Activated CD4-positive, alpha-beta T cell treated with anti-CD3 and anti-CD28 coated beads for 36 hours (primary cell): Measurements from ENCODE around the gene NEDD4L. TPM values are rescaled to one million over a fixed set of nuclear protein-coding genes. Genes with fewer than 3 reads are reported as not detected.

Source experiments
- ATAC-seq: fragments of 200-7000 bp; cut with Tn5 transposase; one replicate; pipeline ENCODE4 v1.10.0; 2021; ENCODE audit warnings: mild to moderate bottlenecking, moderate library complexity
- CTCF ChIA-PET: fragments of 350-600 bp; sonication (Branson Sonifier 250); formaldehyde crosslinking; loops from one replicate; lab custom pipeline; 2021; ENCODE audit warnings: antibody characterized with exemption; lab: Charles Lee
- POLR2A ChIA-PET: fragments of 350-600 bp; sonication (Branson Sonifier 250); formaldehyde crosslinking; loops from one replicate; lab custom pipeline; 2021; ENCODE audit warnings: antibody characterized with exemption, inconsistent platforms; lab: Charles Lee
- DNase-seq: peaks from one replicate; pipeline ENCODE4 v3.0.0-alpha.2; 2020
- H3K27ac Mint-ChIP-seq: one replicate; pipeline ENCODE4 v1.8.0; 2021; ENCODE audit warnings: mixed read lengths
- H3K27me3 Mint-ChIP-seq: one replicate; pipeline ENCODE4 v1.8.0; 2021; ENCODE audit warnings: mixed read lengths
- H3K36me3 Mint-ChIP-seq: one replicate; pipeline ENCODE4 v1.8.0; 2021; ENCODE audit warnings: low read depth, mixed read lengths
- H3K4me1 Mint-ChIP-seq: one replicate; pipeline ENCODE4 v1.8.0; 2021; ENCODE audit warnings: mixed read lengths
- H3K4me3 Mint-ChIP-seq: one replicate; pipeline ENCODE4 v1.8.0; 2021; ENCODE audit warnings: mild to moderate bottlenecking, moderate library complexity, mixed read lengths
- H3K9me3 Mint-ChIP-seq: one replicate; pipeline ENCODE4 v1.8.0; 2021; ENCODE audit warnings: low read depth, mixed read lengths
- intact Hi-C, 2 experiments: fragments of 100-400 bp; cut with DNase I in 1 of 2; cut with micrococcal nuclease in 1 of 2; formaldehyde crosslinking; loops; one replicate each; pipeline versions ENCODE4 v1.14.2 to v1.15.1; 2022 to 2024; cut with DNase I, micrococcal nuclease
- total RNA-seq, 2 experiments: library from RNA; stranded (reverse); gene quantifications; one replicate each; pipeline ENCODE4 v1.2.3, GENCODE V29; 2021

The NEDD4L gene
- total RNA-seq, 2 experiments from 2014 or later, result 6.4 to 6.8 TPM

DNA sequence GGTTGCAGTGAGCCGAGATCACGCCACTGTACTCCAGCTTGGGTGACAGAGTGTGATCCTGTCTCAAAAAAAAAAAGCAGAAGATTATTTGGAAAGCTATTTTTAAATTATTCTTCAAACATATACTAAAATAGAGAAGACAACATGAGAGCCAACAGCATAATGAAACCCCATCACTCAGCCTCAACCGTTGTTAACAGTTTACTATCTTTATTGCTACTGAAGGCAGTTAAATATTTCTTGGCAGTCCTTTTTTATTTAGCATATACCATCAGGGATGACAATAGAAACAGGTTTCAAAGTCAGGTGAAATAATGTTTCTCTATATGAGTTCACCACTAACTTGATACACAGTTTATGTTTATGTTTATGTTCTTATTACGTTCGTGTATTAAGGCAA, 157.2 kb downstream of the NEDD4L start:
- DNase-seq (no peak), ATAC-seq (no peak)
- intact Hi-C loops, result no loop called here
- Mint-ChIP-seq H3K27me3 (peaks cover 12% of the 10 kb centered on the region), H3K4me1 (peaks cover 2% of the 10 kb centered on the region), H3K4me3 (no peak overlapping the region), H3K9me3 (no peaks in the 10 kb centered on the region), H3K27ac (no peak overlapping the region), H3K36me3 (no peaks in the 10 kb centered on the region)
- ChIA-PET CTCF (interaction anchor here (0.6 kb wide), 1 partner anchor 421 kb away, joined by 4 read pairs; no protein-coding TSS in a partner anchor), POLR2A (no interaction called here)

DNA sequence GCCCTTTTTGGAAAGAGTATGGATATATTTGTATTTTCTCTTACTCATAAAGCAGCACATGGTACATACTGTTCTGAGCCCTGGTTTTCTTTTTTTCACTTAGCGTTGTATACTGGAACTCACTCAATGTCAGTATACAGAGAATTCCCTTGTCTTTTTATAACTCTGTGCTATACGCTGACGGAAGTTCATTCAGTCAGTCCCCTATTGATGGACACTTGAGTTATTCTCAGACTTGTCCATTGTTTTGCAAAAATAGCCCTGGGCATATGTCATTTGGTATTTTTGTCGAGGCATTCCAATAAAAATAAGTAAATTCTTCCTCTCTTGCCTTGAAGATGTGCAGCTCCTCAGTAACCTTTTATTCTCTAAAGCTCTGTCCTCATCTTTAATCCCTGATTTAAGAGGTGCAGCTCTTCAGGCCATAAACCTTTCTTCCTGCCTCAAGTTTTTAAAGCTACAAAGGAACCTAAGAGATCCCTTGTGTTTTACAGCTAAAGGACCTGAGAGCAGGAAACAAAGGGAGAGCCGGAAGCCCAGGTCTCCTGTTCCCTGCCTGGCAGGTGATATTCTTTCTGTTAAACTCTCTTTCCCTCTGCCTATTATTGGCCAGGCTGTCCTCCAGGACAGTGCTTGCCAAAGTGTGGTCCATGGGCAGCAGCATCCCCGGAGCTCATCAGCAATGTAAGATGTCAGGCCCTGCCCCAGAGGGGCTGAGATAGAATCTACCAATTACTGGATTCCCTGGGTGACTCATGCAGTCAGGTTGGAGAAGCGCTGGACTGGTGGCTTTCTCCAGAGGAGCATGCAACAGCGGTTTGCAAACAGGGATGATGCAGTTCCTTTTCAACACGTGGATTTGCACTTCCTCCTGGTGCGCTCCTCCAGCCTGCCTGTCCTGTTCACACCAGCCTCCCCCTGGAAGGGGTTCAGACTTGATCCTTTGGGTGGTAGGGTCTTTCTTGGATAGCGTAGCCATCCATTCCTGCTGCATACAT, 158.0 kb downstream of the NEDD4L start:
- intact Hi-C loops, result no loop called here
- Mint-ChIP-seq H3K4me1 (no peaks in the 10 kb centered on the region), H3K9me3 (no peaks in the 10 kb centered on the region), H3K36me3 (no peaks in the 10 kb centered on the region), H3K27me3 (peaks cover 9% of the 10 kb centered on the region), H3K27ac (no peak overlapping the region), H3K4me3 (no peak overlapping the region)
- ATAC-seq (no peak), DNase-seq (no peak)
- POLR2A ChIA-PET, result interaction anchor here (0.6 kb wide), 1 partner anchor 10 kb away, joined by 7 read pairs; no protein-coding TSS in a partner anchor
- CTCF ChIA-PET, result interaction anchor here (0.6 kb wide), 2 partner anchors 14 to 422 kb away, joined by 3 to 4 read pairs; no protein-coding TSS in a partner anchor

DNA sequence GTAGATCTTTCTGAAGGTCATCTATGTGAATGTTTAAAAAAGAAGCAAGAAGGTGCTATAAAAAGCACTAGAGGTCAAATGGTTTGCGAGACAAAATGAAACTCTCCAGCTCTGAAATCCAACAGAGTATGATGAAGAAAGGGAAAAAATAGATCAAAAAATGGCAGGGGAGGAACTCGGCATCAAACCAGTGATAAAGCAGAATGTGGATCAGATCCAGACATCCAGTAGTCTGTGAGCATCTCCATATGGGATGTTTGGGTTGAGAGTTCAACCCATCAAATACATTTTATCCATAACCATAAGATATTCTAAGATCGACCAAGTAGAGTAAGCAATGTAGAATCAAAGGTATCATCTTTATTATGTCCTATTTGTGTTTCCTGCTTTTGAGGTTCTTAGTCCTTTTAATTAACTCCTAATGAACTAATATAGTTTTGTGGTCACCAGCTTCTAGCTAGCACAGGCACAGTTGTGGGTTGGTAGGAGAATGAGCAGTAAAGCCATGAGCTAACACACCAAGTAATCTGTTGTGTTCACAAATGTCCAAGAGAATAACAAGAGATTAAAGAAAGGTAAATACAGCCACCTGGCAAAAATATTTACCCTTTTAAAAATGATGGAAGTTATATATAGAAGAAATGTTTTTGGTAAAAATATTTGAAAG, 160.9 kb downstream of the NEDD4L start:
- ATAC-seq, result no peak
- peaks cover 9% of the 10 kb centered on the region for H3K27me3 Mint-ChIP-seq
- H3K4me1 Mint-ChIP-seq, result no peaks in the 10 kb centered on the region
- H3K9me3 Mint-ChIP-seq, result no peaks in the 10 kb centered on the region
- intact Hi-C loops, result no loop called here
- DNase-seq, result no peak
- H3K36me3 Mint-ChIP-seq, result no peaks in the 10 kb centered on the region
- no peak overlapping the region for H3K4me3 Mint-ChIP-seq
- POLR2A ChIA-PET, result no interaction called here
- CTCF ChIA-PET, result interaction anchor here (0.7 to 0.9 kb wide), 2 partner anchors 30 to 292 kb away, joined by 3 to 4 read pairs; no protein-coding TSS in a partner anchor
- no peak overlapping the region for H3K27ac Mint-ChIP-seq

DNA sequence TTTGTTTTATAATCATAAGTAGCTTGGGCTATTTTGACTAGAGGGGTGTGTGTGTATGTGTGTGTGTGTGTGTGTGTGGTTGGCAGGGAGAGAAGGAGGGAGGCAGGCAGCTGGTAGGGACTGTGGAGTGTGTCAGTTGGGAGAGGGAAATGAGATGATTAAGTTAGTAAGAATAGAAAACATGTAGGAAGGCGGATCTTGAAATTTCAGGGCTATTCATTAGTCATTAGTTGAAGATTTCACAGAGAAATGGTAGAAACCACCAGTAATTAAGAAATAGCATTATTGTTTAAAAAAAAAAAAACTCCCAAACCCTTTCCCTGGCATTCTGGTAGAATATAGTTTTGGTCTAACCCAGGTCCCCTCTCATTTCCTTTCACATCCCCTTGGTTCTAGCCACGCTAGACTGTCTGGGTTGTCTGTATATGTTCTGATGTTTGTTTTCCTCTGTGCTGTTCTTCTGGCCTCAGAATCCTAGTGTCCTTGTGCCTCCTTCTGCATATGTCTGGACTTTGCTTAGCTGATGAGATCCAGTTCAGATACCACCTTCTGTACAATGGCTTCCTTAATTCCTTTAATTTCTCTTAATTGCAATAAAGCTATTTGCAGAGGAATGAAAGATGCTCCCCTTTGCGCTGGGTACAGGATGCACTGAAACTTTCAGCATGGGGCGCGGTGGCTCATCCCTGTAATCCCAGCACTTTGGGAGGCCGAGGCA, 161.6 kb downstream of the NEDD4L start:
- POLR2A ChIA-PET, result no interaction called here

DNA sequence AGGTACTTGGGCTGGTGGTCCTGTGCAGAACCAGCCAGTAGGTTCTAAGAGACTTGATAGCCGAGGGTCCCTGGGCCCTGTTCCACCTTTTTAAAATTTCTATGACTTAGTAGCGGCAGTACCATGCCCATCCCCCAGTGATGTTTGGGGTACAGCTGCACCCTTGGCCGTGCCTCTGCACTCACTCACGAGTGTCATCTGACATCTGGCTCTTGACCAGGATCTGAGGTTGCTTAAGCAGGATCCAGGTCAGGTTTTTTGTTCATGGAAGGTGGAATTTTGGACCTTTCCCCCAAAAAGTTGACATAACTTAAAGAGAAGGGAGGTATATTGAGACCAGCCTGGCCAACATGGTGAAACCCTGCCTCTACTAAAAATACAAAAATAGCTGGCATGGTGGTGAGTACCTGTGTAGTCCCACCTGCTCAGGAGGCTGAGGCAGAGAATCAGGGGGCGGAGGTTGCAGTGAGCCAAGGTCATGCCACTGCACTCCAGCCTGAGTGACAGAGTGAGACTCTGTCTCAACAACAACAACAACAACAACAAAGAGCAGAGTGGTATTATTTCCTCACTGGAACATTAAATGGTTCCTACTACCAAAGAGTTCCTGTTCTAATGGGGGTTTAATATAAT, 163.6 kb downstream of the NEDD4L start:
- ChIA-PET POLR2A (no interaction called here), CTCF (interaction anchor here (1.1 kb wide), 1 partner anchor 11 kb away, joined by 3 read pairs; no protein-coding TSS in a partner anchor)
- intact Hi-C loops, result no loop called here
- Mint-ChIP-seq H3K9me3 (no peaks in the 10 kb centered on the region), H3K4me3 (no peak overlapping the region), H3K36me3 (no peaks in the 10 kb centered on the region), H3K27ac (no peak overlapping the region), H3K27me3 (peaks cover 9% of the 10 kb centered on the region), H3K4me1 (no peaks in the 10 kb centered on the region)
- DNase-seq, result no peak
- no peak for ATAC-seq

More for the DNA sequence above, 161.6 kb downstream of the NEDD4L start:
- H3K27ac Mint-ChIP-seq, result no peak overlapping the region
- H3K4me1 Mint-ChIP-seq, result no peaks in the 10 kb centered on the region
- H3K4me3 Mint-ChIP-seq, result no peak overlapping the region
- CTCF ChIA-PET, result interaction anchor here (0.6 to 0.9 kb wide), 3 partner anchors 13 to 291 kb away, joined by 3 read pairs; no protein-coding TSS in a partner anchor
- DNase-seq, result no peak
- intact Hi-C loops, result no loop called here
- H3K9me3 Mint-ChIP-seq, result no peaks in the 10 kb centered on the region
- ATAC-seq, result no peak
- H3K36me3 Mint-ChIP-seq, result no peaks in the 10 kb centered on the region
- H3K27me3 Mint-ChIP-seq, result peaks cover 9% of the 10 kb centered on the region

DNA sequence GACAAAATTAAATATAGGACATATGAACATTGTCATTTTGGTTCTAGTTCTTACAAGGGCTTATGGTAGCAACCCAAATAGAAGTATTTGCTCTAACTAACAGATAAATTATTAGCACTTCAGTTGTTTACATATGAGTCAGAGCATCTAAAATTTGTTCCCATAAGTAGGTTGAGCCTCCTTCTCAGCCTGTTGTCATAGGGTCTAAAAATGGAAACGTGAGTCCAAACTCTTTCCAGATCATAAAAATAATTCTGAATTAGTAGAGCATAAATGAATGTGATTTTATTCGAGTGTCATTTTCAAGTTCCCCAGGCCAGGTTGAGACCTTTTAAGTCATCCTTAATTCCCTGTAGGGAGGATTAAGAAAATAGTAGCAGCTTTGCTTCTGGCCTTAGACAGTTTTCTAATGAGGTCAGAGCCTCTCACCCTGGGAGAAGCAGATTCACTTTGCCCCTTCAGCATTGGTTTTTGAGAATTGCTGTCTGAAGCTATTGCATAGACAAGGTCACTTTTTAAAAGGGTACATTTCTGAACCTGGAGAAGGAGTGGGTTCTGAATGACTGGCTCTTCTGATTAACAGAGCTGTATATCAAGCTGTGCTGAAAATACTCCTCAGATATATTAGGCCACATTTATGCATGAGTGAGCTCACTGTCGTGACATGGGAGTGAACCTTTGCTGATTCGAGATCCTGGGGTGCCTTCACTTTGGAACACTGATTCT, 164.3 kb downstream of the NEDD4L start:
- POLR2A ChIA-PET, result no interaction called here
- no peak for ATAC-seq

DNA sequence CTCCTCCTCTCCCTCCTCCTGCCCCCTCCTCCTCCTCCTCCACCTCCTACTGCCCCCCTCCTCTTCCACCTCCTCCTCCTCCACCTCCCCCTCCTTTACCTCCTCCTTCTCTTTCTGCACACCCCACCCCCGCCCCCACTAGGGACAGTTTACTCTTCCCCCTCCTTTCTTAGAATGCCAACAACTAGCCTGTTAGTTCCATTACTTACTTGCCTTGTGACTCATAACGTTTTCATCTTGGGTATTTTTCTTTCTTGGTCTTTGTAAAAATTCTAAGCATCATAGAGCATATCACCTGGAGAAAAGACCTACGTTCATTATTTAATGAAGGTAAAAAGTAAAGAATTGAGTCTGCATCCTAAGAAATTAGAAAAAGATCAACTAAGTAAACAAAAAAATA, 165.3 kb downstream of the NEDD4L start:
- Mint-ChIP-seq H3K9me3 (no peaks in the 10 kb centered on the region), H3K27me3 (peaks cover 9% of the 10 kb centered on the region)
- CTCF ChIA-PET, result no interaction called here

More for the DNA sequence above, 164.3 kb downstream of the NEDD4L start:
- no peaks in the 10 kb centered on the region for H3K36me3 Mint-ChIP-seq
- no peak overlapping the region for H3K27ac Mint-ChIP-seq
- no peaks in the 10 kb centered on the region for H3K9me3 Mint-ChIP-seq
- no peak for DNase-seq
- peaks cover 3% of the 10 kb centered on the region for H3K4me1 Mint-ChIP-seq
- intact Hi-C loops, result no loop called here
- H3K4me3 Mint-ChIP-seq, result no peak overlapping the region
- CTCF ChIA-PET, result no interaction called here
- H3K27me3 Mint-ChIP-seq, result peaks cover 9% of the 10 kb centered on the region

DNA sequence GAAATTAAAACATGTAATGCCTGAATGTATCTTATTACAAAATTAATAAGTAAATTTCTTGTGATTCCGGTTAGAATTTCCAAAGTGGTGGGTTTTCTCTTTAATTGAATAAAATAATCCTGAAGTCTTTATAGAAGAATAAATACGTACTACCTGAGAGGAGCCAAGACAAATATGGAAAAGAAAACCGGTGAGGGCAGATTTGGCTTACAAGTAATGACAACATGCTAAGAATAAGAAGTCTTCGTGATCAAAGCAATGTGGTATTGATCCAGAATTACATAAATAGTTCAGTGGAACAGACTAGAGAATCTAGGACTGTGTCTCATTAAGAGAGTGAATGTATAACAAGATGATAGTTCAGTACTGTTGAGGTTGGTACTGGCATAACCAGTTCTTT, 167.5 kb downstream of the NEDD4L start:
- Mint-ChIP-seq H3K27ac (no peak overlapping the region), H3K9me3 (no peaks in the 10 kb centered on the region), H3K36me3 (no peaks in the 10 kb centered on the region), H3K27me3 (peaks cover 5% of the 10 kb centered on the region), H3K4me3 (no peak overlapping the region), H3K4me1 (peaks cover 14% of the 10 kb centered on the region)
- ChIA-PET POLR2A (no interaction called here), CTCF (no interaction called here)
- intact Hi-C loops, result no loop called here
- DNase-seq, result no peak
- ATAC-seq, result no peak

More for the DNA sequence above, 165.3 kb downstream of the NEDD4L start:
- intact Hi-C loops, result no loop called here
- no peaks in the 10 kb centered on the region for H3K36me3 Mint-ChIP-seq
- no peak overlapping the region for H3K4me3 Mint-ChIP-seq
- H3K27ac Mint-ChIP-seq, result no peak overlapping the region
- DNase-seq (no peak), ATAC-seq (no peak)
- POLR2A ChIA-PET, result no interaction called here
- H3K4me1 Mint-ChIP-seq, result peaks cover 12% of the 10 kb centered on the region

DNA sequence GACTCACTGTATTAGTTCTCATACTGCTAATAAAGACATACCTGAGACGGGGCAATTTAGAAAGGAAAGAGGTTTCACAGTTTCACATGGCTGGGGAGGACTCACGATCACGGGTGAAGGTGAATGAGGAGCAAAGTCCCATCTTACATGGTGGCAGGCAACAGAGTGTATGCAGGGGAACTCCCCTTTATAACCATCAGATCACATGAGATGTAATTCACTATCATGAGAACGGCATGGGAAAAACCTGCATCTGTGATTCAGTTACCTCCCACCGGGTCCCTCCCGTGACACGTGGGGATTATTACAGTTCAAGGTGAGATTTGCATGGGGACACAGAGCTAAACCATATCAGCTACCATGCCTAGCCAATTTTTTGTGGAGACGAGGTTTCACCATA, 168.2 kb downstream of the NEDD4L start:
- ATAC-seq (no peak), DNase-seq (no peak)
- H3K4me3 Mint-ChIP-seq, result no peak overlapping the region
- peaks cover 14% of the 10 kb centered on the region for H3K4me1 Mint-ChIP-seq
- no peak overlapping the region for H3K27ac Mint-ChIP-seq
- H3K36me3 Mint-ChIP-seq, result no peaks in the 10 kb centered on the region
- peaks cover 6% of the 10 kb centered on the region for H3K27me3 Mint-ChIP-seq
- POLR2A ChIA-PET, result interaction anchor here (0.6 kb wide), 1 partner anchor 10 kb away, joined by 7 read pairs; no protein-coding TSS in a partner anchor
- no peaks in the 10 kb centered on the region for H3K9me3 Mint-ChIP-seq
- CTCF ChIA-PET, result no interaction called here
- intact Hi-C loops, result no loop called here

DNA sequence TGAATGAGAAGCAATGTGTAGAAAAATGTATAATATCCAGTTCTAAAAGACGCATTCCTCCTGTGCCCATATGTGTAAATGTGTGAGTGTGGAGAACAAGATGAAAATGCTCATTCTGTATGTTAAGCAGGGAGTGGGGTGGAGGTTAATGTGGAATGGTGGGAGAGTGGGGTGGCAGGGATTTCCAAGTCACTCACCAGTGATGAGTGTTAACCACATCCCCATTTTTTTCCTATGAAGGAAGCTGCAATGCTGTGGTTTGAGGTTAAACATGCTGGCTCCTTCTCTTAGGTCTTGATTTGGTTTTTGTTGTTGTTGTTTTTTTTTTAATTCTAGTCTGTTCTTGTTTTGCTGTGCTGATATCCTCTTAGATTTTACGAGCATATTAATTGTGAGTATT, 169.4 kb downstream of the NEDD4L start:
- peaks cover 14% of the 10 kb centered on the region for H3K4me1 Mint-ChIP-seq
- peaks cover 6% of the 10 kb centered on the region for H3K27me3 Mint-ChIP-seq
- CTCF ChIA-PET, result no interaction called here
- no peak overlapping the region for H3K27ac Mint-ChIP-seq
- H3K36me3 Mint-ChIP-seq, result no peaks in the 10 kb centered on the region
- intact Hi-C loops, result no loop called here
- no peak overlapping the region for H3K4me3 Mint-ChIP-seq
- POLR2A ChIA-PET, result no interaction called here
- ATAC-seq, result no peak
- no peaks in the 10 kb centered on the region for H3K9me3 Mint-ChIP-seq
- no peak for DNase-seq
